ENCODE measurements around the gene LRCH3. TPM values are rescaled to one million over a fixed set of nuclear protein-coding genes. Genes with fewer than 3 reads are reported as not detected.

Gene LRCH3
- total RNA-seq, 4 donors from 2014 or later: 47.3 to 74.1 (median 70.6) TPM

DNA sequence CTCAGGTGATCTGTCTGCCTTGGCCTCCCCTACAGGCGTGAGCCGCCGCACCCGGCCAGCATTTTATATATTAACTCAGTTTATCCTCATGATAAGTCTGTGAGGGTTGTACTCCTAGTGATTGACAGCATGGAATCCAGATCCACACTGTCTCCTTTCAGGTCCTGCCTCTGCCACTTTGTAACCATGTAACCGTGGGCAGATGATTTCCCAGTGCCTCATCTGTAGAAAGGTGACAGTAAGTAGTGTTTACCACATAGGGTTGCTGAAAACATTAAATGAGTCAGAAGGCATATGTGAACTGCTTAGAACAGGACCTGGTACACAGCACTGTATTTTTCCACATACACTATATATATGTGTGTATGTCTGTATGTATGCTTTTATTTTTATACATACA lies 38.9 kb upstream of the LRCH3 start:
- Histone ChIP-seq H3K4me3 (peak overlapping the region in 1 of 4 donors; percentile 96), H3K27me3 (no peaks in the 10 kb centered on the region), H3K4me1 (peaks cover 0 to 56% (median 26%) of the 10 kb centered on the region in 4 donors), H3K36me3 (no peaks in the 10 kb centered on the region), H3K27ac (peak overlapping the region in 2 of 4 donors; percentile 96 to 99), H3K9me3 (no peaks in the 10 kb centered on the region)
- TF ChIP-seq EP300 (IDR thresholded peaks at IDR 0.05): no peak
- TF ChIP-seq, protein P1, sequence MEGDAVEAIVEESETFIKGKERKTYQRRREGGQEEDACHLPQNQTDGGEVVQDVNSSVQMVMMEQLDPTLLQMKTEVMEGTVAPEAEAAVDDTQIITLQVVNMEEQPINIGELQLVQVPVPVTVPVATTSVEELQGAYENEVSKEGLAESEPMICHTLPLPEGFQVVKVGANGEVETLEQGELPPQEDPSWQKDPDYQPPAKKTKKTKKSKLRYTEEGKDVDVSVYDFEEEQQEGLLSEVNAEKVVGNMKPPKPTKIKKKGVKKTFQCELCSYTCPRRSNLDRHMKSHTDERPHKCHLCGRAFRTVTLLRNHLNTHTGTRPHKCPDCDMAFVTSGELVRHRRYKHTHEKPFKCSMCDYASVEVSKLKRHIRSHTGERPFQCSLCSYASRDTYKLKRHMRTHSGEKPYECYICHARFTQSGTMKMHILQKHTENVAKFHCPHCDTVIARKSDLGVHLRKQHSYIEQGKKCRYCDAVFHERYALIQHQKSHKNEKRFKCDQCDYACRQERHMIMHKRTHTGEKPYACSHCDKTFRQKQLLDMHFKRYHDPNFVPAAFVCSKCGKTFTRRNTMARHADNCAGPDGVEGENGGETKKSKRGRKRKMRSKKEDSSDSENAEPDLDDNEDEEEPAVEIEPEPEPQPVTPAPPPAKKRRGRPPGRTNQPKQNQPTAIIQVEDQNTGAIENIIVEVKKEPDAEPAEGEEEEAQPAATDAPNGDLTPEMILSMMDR (IDR thresholded peaks at IDR 0.05): no peak
- no peak for DNase-seq (ENCODE audit: low spot score in 2 of 2)
- WGBS, 2 donors: 70 to 89% methylated on average over 5 of the region's 5 CpGs

DNA sequence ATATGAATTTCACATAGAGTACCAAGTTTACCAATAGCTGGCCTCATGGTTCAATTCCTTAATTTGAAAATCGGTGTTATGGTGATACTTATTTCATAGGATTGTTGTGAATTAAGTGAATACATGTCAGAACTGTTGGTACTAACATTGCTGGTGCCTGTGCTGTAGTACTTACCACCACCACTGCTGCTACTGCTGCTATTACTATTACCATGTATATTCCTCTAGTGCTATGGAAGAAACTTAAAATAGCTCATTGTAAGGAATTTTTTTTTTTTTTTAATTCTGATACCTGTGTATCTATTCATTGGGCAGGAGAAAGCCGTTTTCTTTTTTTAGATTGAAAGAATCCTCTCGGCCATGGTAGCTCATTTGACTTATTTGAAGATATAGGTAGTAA lies 37.8 kb upstream of the LRCH3 start:
- no peaks in the 10 kb centered on the region for H3K27me3 ChIP-seq
- TF ChIP-seq EP300 (IDR thresholded peaks at IDR 0.05): no peak
- TF ChIP-seq, protein P1 (IDR thresholded peaks at IDR 0.05): no peak
- TF ChIP-seq POLR2A (IDR thresholded peaks at IDR 0.05): no peak
- H3K27ac ChIP-seq: no peak overlapping the region
- no peak for DNase-seq (ENCODE audit: low spot score in 2 of 2)
- 87 to 89% methylated on average over 3 of the region's 3 CpGs for WGBS, 2 donors
- H3K9me3 ChIP-seq: no peaks in the 10 kb centered on the region
- H3K36me3 ChIP-seq: peaks cover 0 to 9% (median 0%) of the 10 kb centered on the region in 3 donors
- peaks cover 0 to 51% (median 25%) of the 10 kb centered on the region in 4 donors for H3K4me1 ChIP-seq
- no peak overlapping the region for H3K4me3 ChIP-seq

DNA sequence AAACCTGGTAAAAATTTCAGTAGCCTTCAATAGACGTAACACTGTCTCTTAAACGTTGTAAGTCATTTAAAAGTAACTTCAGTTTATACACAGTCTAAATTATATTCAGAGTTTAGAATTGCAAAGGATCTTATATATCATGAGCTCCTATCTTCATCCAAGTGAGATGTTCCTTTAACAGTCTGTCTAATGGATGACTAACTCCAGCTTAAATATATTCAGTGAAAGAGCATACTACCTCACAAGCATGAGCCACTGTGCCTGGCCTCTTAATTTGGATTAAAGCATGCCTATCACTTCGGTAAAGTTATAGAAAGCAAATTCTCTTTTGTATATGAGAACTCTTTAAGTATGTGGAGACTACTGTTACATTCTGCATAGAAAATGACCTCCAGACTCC lies 34.4 kb upstream of the LRCH3 start:
- Histone ChIP-seq H3K4me1 (peaks cover 0 to 36% (median 14%) of the 10 kb centered on the region in 4 donors), H3K36me3 (peaks cover 0 to 12% (median 0%) of the 10 kb centered on the region in 3 donors), H3K27me3 (no peaks in the 10 kb centered on the region), H3K4me3 (no peak overlapping the region), H3K27ac (no peak overlapping the region), H3K9me3 (no peaks in the 10 kb centered on the region)
- 83 to 89% methylated on average over 3 of the region's 3 CpGs for WGBS, 2 donors
- no peak for TF ChIP-seq EP300 (IDR thresholded peaks at IDR 0.05)
- TF ChIP-seq, protein P1 (IDR thresholded peaks at IDR 0.05): no peak
- TF ChIP-seq POLR2A (IDR thresholded peaks at IDR 0.05): no peak
- no peak for DNase-seq (ENCODE audit: low spot score in 2 of 2)

DNA sequence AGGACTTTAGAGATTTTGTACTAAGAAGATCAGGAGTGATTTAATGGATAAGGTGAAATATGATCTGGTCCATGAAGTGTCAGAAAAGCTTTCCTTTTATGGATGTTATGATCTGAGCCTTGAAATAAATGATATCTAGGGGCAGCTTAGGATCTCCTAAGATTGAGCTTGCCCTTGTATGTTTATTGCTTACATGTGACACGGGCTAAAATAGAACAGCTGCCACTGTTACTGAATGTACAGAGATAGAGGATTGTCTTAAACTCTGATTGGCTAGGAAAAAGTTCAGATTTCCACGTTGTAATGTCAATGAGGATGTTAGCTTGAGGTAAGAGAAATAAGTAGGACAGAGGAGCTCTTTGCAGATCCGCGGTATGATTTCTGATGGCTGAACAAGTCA lies 32.5 kb upstream of the LRCH3 start:
- Histone ChIP-seq H3K4me1 (peaks cover 0 to 18% (median 2%) of the 10 kb centered on the region in 4 donors), H3K9me3 (no peaks in the 10 kb centered on the region), H3K27me3 (no peaks in the 10 kb centered on the region), H3K4me3 (no peak overlapping the region), H3K36me3 (peaks cover 0 to 29% (median 0%) of the 10 kb centered on the region in 3 donors), H3K27ac (no peak overlapping the region)
- WGBS, 2 donors: 98% methylated on average over 4 of the region's 4 CpGs
- no peak for DNase-seq (ENCODE audit: low spot score in 2 of 2)
- TF ChIP-seq, protein P1 (IDR thresholded peaks at IDR 0.05): no peak
- no peak for TF ChIP-seq EP300 (IDR thresholded peaks at IDR 0.05)
- TF ChIP-seq POLR2A (IDR thresholded peaks at IDR 0.05): no peak

DNA sequence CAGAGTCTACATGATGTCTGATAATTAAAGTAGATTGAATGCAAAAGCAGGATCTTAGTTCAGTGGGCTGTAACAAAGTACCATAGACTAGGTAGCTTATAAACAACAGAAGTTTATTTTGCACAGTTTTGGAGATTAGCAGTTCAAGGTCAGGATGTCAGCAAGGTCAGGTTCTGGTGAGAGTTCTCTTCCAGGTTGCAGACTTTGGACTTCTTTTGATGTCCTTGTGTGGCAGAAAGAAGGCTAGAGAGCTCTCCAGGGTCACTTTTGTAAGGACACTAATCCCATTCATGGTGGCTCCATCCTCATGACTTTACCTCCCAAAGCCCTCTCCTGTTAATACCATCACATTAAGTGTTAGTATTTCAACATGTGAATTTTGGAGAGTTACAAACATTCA lies 29.3 kb upstream of the LRCH3 start:
- Histone ChIP-seq H3K4me1 (peaks cover 0 to 4% (median 0%) of the 10 kb centered on the region in 4 donors), H3K9me3 (no peaks in the 10 kb centered on the region), H3K27me3 (no peaks in the 10 kb centered on the region), H3K27ac (no peak overlapping the region), H3K36me3 (peaks cover 0 to 61% (median 0%) of the 10 kb centered on the region in 3 donors), H3K4me3 (no peak overlapping the region)
- TF ChIP-seq, protein P1 (IDR thresholded peaks at IDR 0.05): no peak
- TF ChIP-seq EP300 (IDR thresholded peaks at IDR 0.05): no peak
- no peak for TF ChIP-seq POLR2A (IDR thresholded peaks at IDR 0.05)
- no peak for DNase-seq (ENCODE audit: low spot score in 2 of 2)

Measured in tibial nerve (tissue), 4 donors.